Endothelial cell of umbilical vein (primary cell): Measurements from ENCODE around the gene OXLD1. TPM values are rescaled to one million over a fixed set of nuclear protein-coding genes. Genes with fewer than 3 reads are reported as not detected.

Experiments used
- BruUV-seq: library from RNA; stranded (reverse); fragments of 400-500 nt; replicated peaks from 2 replicates; lab custom pipeline; 2021; lab: Mats Ljungman, UMichigan
- CTCF ChIA-PET: fragments of 300-600, 350-600 bp; sonication (Branson Sonifier 250); formaldehyde crosslinking; loops from one replicate; lab custom pipeline; 2021; ENCODE audit warnings: antibody characterized with exemption, inconsistent platforms; lab: Charles Lee
- POLR2A ChIA-PET: fragments of 300-600, 350-600 bp; sonication (Branson Sonifier 250); formaldehyde crosslinking; loops from one replicate; lab custom pipeline; 2021; ENCODE audit warnings: antibody characterized with exemption, inconsistent platforms; lab: Charles Lee
- DNase-seq: peaks from one replicate; pipeline ENCODE4 v3.0.0-alpha.2; 2011; ENCODE audit warnings: low read depth, low spot score
- FAIRE-seq: peaks from 2 replicates; lab custom pipeline; 2011; peaks lifted over from hg19 to GRCh38; lab: Jason Lieb, UNC
- H2AFZ ChIP-seq: 2 replicates; pipeline ENCODE4 v1.6.0; 2012; ENCODE audit warnings: low read depth, low read length, control low read depth, inconsistent platforms
- H3K27ac ChIP-seq: 2 replicates; pipeline ENCODE4 v1.5.1; 2011; ENCODE audit warnings: low read depth, mild to moderate bottlenecking, control low read depth, low read length, moderate library complexity; ENCODE audit not compliant: insufficient read depth
- H3K27me3 ChIP-seq, 2 experiments: 2 replicates each; pipeline versions ENCODE4 v1.6.0 to v1.6.1; 2011; ENCODE audit warnings: low read length in 2 of 2, mixed read lengths in 1 of 2; ENCODE audit not compliant: control insufficient read depth in 2 of 2, insufficient read depth in 2 of 2
- H3K36me3 ChIP-seq, 2 experiments: 2 replicates in 1 of 2; 3 replicates in 1 of 2; pipeline ENCODE4 v1.5.1; 2011; ENCODE audit warnings: low read length in 2 of 2, mild to moderate bottlenecking in 1 of 2, moderate library complexity in 1 of 2; ENCODE audit not compliant: control insufficient read depth in 2 of 2, insufficient read depth in 2 of 2; ENCODE audit errors: extremely low read depth in 1 of 2
- H3K4me1 ChIP-seq: 3 replicates; pipeline ENCODE4 v1.5.1; 2011; ENCODE audit warnings: mild to moderate bottlenecking, low read length; ENCODE audit not compliant: control insufficient read depth, insufficient read depth; ENCODE audit errors: extremely low read depth
- H3K4me2 ChIP-seq: 2 replicates; pipeline ENCODE4 v1.6.1; 2011; ENCODE audit warnings: low read length, control low read depth, mixed read lengths; ENCODE audit not compliant: insufficient read depth
- H3K4me3 ChIP-seq, 3 experiments: fragments of 200-600 bp in 1 of 3; sonication (generic), shearing (Covaris generic) in 1 of 3; replicated peaks in 1 of 3; 2 replicates each; pipeline ENCODE4 v1.5.1; 2011 to 2016; ENCODE audit warnings: control low read depth in 3 of 3, low read length in 3 of 3, mild to moderate bottlenecking in 2 of 3, inconsistent platforms in 1 of 3, low read depth in 1 of 3, moderate library complexity in 1 of 3; ENCODE audit not compliant: insufficient read depth in 1 of 3
- H3K79me2 ChIP-seq: 2 replicates; pipeline ENCODE4 v1.6.0; 2012; ENCODE audit warnings: low read length, inconsistent platforms; ENCODE audit not compliant: control insufficient read depth, insufficient read depth
- H3K9ac ChIP-seq: replicated peaks from 2 replicates; pipeline ENCODE3; 2011; ENCODE audit warnings: low read length, control low read depth; ENCODE audit not compliant: insufficient read depth; ENCODE audit errors: extremely low read depth
- H3K9me1 ChIP-seq: replicated peaks from 3 replicates; pipeline ENCODE4 v1.6.0; 2011; ENCODE audit warnings: mild to moderate bottlenecking, low read length; ENCODE audit not compliant: control insufficient read depth, insufficient read depth; ENCODE audit errors: extremely low read depth
- H3K9me3 ChIP-seq: replicated peaks from 2 replicates; pipeline ENCODE4 v1.5.1; 2012; ENCODE audit warnings: low read length, inconsistent platforms; ENCODE audit not compliant: control insufficient read depth, insufficient read depth
- H4K20me1 ChIP-seq: replicated peaks from 2 replicates; pipeline ENCODE3; 2011; ENCODE audit warnings: mild to moderate bottlenecking, low read length; ENCODE audit not compliant: control insufficient read depth, insufficient read depth; ENCODE audit errors: extremely low read depth
- CTCF ChIP-seq, 2 donors: IDR thresholded peaks; 1 replicate in 1 of 2; 2 replicates in 1 of 2; pipeline ENCODE4 v1.5.1; 2011; ENCODE audit warnings: low read length in 2 of 2, mild to moderate bottlenecking in 2 of 2, moderate library complexity in 2 of 2, control low read depth in 1 of 2, inconsistent platforms in 1 of 2, low read depth in 1 of 2; ENCODE audit not compliant: insufficient read depth in 1 of 2; ENCODE audit errors: extremely low read depth in 1 of 2
- EZH2 ChIP-seq: IDR thresholded peaks from 2 replicates; pipeline ENCODE4 v1.6.1; 2012; ENCODE audit warnings: borderline replicate concordance, low read depth, mild to moderate bottlenecking, moderate library complexity, low read length, inconsistent platforms; ENCODE audit not compliant: severe bottlenecking
- FOS ChIP-seq: IDR thresholded peaks from 2 replicates; pipeline ENCODE4 v1.6.1; 2011; ENCODE audit warnings: mild to moderate bottlenecking, low read length, moderate library complexity, borderline replicate concordance; ENCODE audit not compliant: insufficient read depth
- GATA2 ChIP-seq: IDR thresholded peaks from 2 replicates; pipeline ENCODE4 v1.7.0; 2011; ENCODE audit warnings: low read depth, mild to moderate bottlenecking, moderate library complexity, mixed read lengths, low read length; ENCODE audit not compliant: insufficient read length, insufficient read depth
- JUN ChIP-seq: IDR thresholded peaks from 2 replicates; pipeline ENCODE4 v1.6.1; 2011; ENCODE audit warnings: borderline replicate concordance, low read depth; ENCODE audit not compliant: insufficient read length, insufficient read depth
- MYC ChIP-seq: IDR thresholded peaks from one replicate; pipeline ENCODE4 v1.6.1; 2011; ENCODE audit warnings: mild to moderate bottlenecking, low read depth, low read length
- POLR2A ChIP-seq: IDR thresholded peaks from 2 replicates; pipeline ENCODE4 v1.6.1; 2012; ENCODE audit warnings: low read depth, mild to moderate bottlenecking, control low read depth, low read length
- POLR2AphosphoS5 ChIP-seq: IDR thresholded peaks from 2 replicates; pipeline ENCODE4 v1.6.1; 2012; ENCODE audit warnings: low read depth, mild to moderate bottlenecking, control low read depth, low read length, moderate library complexity; ENCODE audit not compliant: insufficient read depth
- dilution Hi-C: fragments of 300-500 bp; cut with MboI; formaldehyde crosslinking; loops from one replicate; pipeline ENCODE4 v1.15.0; 2019; ENCODE audit warnings: low sequenced_read_pairs; ENCODE audit not compliant: extremely low pct_ligation_motif_present
- intact Hi-C: fragments of 100-400 bp; cut with micrococcal nuclease; formaldehyde crosslinking; loops from one replicate; pipeline ENCODE4 v1.10.0; 2022
- polyA plus RNA-seq, 4 experiments: library from polyadenylated mRNA; depleted of rRNA in 3 of 4; stranded (reverse) in 3 of 4; unstranded in 1 of 4; fragments of >200 nt; gene quantifications; 2 replicates each; pipeline versions ENCODE4 v1.2.1 to v1.2.3, GENCODE V29; 2011 to 2012; ENCODE audit warnings: missing spikeins in 1 of 4
- total RNA-seq: library from RNA; stranded (reverse); gene quantifications from 2 replicates; pipeline ENCODE4 v1.2.3, GENCODE V29; 2021
- TF ChIP-seq, protein P1 (sequence below): IDR thresholded peaks from 2 replicates; pipeline ENCODE4 v1.6.1; 2011; ENCODE audit not compliant: insufficient read depth, insufficient read length

OXLD1 gene
- total and polyA plus RNA-seq, 2 donors (not counting 3 experiments of a cell fraction or from before 2014, with no cell fraction given) = 20.1 to 35.2 TPM

DNA sequence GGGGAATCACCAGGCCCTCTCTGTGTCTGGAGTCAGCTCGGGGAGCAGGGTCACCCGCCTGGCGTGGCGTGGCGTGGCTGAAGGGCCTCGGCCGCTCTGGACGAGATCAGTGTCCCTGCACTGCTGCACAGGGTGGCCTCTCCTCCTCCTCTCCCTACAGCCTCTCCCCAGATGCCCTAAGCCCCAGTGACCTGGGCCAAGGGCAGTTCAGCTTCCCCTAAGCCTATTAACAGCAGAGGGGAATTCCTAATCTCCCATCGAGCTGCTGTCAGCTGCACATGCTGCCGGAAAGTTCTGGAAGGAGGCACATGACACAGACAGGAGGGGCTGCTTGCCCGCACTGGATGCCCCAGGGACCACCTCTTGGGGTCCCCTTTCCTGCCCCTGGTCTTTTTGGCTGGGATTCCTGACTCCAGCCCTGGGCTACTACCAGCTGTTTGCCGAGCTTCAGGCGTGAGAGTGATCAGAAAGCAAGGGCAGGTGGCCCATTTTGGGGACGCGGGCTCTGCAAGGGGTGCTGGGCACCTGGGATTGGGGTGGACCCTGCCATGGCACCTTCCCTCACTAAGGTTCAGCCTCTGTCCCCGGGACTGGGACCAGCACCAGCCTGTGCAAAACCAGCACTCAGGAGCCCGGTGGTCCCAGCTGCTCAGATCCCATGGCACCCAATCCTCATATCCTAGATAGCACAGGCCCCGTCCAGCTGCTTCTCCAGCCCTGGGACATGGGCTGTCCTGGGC lies 10.9 kb downstream of the OXLD1 start:
- dilution Hi-C loops (no loop called here), intact Hi-C loops (no loop called here)
- Histone ChIP-seq H3K4me3 (no peak overlapping the region), H3K9ac (no peak overlapping the region), H4K20me1 (no peaks in the 10 kb centered on the region), H3K79me2 (no peaks in the 10 kb centered on the region), H3K4me2 (no peak overlapping the region), H2AFZ (no peak overlapping the region), H3K4me1 (peaks cover 9% of the 10 kb centered on the region), H3K9me1 (no peaks in the 10 kb centered on the region), H3K27ac (no peak overlapping the region), H3K36me3 (no peaks in the 10 kb centered on the region), H3K9me3 (no peaks in the 10 kb centered on the region), H3K27me3 (no peaks in the 10 kb centered on the region)
- FAIRE-seq (no peak), DNase-seq (no peak)
- ChIA-PET CTCF (interaction anchor here (1.9 kb wide), 1 partner anchor 21 kb away, joined by 6 read pairs; no protein-coding TSS in a partner anchor), POLR2A (interaction anchor here (2.1 kb wide), 1 partner anchor 19 kb away, joined by 4 read pairs; no protein-coding TSS in a partner anchor)
- BruUV-seq = no TSS peak
- no peak for TF ChIP-seq POLR2A
- no peak for TF ChIP-seq MYC
- TF ChIP-seq JUN = no peak
- TF ChIP-seq, protein P1, sequence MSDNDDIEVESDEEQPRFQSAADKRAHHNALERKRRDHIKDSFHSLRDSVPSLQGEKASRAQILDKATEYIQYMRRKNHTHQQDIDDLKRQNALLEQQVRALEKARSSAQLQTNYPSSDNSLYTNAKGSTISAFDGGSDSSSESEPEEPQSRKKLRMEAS = no peak
- no peak for TF ChIP-seq GATA2
- no peak for TF ChIP-seq EZH2
- no peak for TF ChIP-seq POLR2AphosphoS5
- no peak for TF ChIP-seq CTCF (IDR thresholded peaks at IDR 0.05; ENCODE audit: extremely low read depth in 1 of 2, insufficient read depth in 1 of 2, low read depth in 1 of 2, low read length in 2 of 2)
- no peak for TF ChIP-seq FOS
